Endothelial cell of umbilical vein (primary cell): ENCODE measurements around the gene CTTNBP2.

Source experiments
- CTCF ChIP-seq, 2 donors: IDR thresholded peaks; 1 replicate in 1 of 2; 2 replicates in 1 of 2; pipeline ENCODE4 v1.5.1; 2011; ENCODE audit warnings: low read length in 2 of 2, mild to moderate bottlenecking in 2 of 2, moderate library complexity in 2 of 2, control low read depth in 1 of 2, inconsistent platforms in 1 of 2, low read depth in 1 of 2; ENCODE audit not compliant: insufficient read depth in 1 of 2; ENCODE audit errors: extremely low read depth in 1 of 2
- MYC ChIP-seq: IDR thresholded peaks from one replicate; pipeline ENCODE4 v1.6.1; 2011; ENCODE audit warnings: mild to moderate bottlenecking, low read depth, low read length
- POLR2A ChIP-seq: IDR thresholded peaks from 2 replicates; pipeline ENCODE4 v1.6.1; 2012; ENCODE audit warnings: low read depth, mild to moderate bottlenecking, control low read depth, low read length
- POLR2AphosphoS5 ChIP-seq: IDR thresholded peaks from 2 replicates; pipeline ENCODE4 v1.6.1; 2012; ENCODE audit warnings: low read depth, mild to moderate bottlenecking, control low read depth, low read length, moderate library complexity; ENCODE audit not compliant: insufficient read depth

- TF ChIP-seq POLR2A (no peak), MYC (no peak), CTCF (IDR thresholded peaks at IDR 0.05; ENCODE audit: extremely low read depth in 1 of 2, insufficient read depth in 1 of 2, low read depth in 1 of 2, low read length in 2 of 2) (no peak), POLR2AphosphoS5 (no peak)
Observed at GRCh38 chr7:117874191-117874700, 1.0 kb upstream of the CTTNBP2 start.
